GM18519 (cell line): ENCODE data around the gene ZFX.

ENCODE experiments used
- ATAC-seq: cut with Tn5 transposase; IDR thresholded peaks from one replicate; pipeline ENCODE4 v1.9.1; 2021; ENCODE audit warnings: mild to moderate bottlenecking, moderate library complexity; ENCODE audit not compliant: unreplicated experiment, low FRiP score

ZFX gene

DNA sequence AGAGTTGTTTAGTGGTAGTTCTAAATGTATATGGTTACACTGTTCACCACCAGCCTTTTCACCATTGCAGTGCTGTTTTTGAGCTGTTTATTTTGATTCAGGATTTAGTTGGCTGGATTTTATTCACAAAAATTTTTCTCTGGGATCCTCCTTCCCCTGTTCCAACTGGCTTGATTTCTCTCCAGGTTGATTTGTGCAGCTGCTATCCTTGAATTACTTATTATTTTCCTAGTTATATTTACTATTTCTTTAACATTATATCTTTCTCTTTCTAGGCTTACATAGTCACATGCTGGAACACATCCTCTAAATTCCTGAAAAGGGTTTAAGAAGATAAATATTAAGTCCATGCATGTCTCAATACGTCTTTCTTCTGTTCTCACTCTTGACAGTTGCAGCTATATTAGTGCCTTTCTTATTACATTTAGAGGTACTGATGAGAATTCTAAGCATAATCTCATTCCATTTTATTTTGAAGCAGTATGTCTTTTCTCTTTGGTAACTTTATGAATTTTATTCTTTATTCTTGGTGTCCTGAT is 82.2 kb downstream of the ZFX start:
- ATAC-seq, result no peak

DNA sequence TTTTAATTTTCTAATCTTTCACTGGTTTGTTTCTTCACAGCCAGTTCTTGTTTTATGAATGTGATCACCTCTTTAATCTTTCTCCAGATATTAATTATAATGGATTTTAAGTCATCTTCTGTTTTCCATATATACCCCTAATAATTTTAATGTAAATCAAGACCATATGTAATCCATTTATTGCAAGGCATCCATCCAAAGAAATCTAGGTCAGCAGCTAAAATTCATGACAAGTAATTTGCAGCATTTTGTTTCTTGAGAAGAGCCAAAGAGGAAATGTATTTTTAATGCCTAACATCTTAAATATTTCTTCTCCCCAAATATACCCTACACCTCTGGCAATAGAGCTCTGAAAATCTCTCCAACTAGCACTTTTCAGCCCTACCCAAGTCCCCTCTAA is 83.3 kb downstream of the ZFX start:
- ATAC-seq, result no peak

DNA sequence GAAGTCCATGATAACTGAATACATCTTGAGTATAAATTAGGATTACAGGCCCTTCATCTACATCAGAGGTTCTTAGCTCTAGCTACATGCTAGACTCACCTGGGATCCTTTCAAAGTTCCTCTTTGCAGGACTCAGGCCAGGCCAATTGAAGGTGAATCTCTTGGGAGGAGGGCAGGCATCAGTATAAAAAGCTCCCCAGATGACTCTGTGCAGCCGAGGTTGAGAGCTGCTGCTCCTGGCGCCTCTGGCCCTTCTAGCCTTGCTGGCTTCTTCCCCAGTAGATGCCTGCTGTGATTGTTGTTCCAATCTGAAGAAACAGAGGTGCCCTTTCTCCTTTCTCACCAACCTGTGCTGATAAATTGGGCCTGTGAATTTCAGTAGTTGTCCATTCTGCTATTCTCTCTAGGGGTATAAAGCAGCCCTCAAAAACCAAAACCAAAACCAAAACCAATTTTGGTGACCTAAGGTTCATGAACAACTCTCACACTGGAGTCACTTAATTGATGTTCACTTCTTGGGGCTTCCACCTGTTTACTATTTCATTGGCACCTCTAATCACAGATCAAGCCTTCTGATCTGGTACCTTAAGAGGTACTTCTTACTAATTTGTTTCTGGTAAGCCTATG is 85.7 kb downstream of the ZFX start:
- ATAC-seq, result no peak

DNA sequence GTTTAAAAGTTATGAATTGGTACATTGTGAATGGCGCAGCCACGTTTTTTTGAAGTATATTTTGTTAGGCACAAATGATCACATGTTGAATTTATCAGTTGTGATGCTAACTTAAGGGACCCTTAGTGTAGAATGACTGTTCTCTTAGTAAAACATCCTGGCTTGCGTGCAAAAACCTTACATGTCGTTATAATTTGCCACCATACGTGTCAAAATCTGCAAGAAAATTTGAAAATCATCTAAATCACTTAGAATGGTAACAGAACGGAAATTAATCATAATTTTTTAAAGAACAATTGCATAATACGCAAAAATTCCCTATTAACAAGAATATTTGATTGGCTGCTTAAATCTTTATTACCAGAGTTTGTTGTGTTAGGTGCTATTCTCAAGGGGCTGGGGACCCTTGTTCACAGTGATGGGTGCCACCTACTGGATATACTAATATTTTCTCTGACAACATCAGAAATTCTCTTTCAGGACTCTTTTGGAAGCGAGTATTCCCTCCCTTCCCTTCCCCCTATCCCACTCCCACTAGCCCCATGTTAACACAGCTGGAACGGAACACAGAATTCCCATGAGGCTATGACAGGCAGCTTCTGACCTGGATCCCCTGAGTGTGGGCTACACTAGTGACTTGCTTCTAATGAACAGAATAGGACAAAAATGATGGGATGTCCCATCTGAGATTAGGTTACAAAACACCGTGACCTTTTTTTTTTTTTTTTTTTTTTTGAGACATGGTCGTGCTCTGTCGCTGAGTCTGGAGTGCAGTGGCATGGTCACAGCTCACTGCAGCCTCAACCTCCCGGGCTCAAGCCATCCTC is 92.5 kb downstream of the ZFX start:
- no peak for ATAC-seq

DNA sequence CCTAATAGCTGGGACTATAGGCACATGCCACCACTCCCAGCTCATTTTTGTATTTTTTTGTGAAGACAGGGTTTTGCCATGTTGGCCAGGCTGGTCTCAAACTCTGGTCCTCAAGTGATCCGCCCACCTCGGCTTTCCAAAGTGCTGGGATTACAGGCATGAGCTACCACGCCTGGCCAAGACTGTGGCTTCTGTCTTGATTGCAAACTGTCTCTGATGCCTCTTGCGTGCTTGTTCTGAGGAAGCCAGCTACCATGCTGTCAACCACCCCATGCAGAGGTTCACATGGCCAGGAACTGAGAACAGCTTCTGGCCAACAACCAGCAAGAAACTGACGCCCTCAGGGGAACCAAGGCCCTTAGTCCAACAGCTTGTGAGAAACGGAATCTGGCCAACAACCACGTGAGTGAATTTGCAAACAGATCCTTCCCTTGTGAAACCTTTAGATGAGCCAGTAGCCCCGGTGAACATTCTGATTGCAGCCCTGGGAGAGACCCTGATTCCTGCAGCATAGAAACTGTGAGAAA is 93.2 kb downstream of the ZFX start:
- ATAC-seq, result peak; percentile 87

DNA sequence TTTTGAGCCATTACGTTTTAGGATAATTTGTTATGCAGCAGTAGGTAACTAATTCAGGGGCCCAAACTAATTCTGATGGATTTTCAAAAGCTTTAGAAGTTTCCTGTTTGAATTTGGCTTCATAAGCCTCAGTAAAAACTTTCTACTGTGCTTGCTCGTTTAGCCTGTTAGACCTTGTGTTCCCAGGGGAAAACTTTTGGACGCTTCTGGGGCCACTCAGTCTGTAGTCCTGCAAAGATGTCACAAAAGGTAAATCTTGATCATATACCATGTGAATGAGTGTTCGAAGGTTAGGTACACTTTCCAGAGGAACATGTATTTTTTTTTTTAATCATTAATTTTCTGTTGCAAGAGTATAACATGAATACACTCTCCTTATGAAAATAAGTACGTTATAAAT is 93.7 kb downstream of the ZFX start:
- ATAC-seq, result no peak

DNA sequence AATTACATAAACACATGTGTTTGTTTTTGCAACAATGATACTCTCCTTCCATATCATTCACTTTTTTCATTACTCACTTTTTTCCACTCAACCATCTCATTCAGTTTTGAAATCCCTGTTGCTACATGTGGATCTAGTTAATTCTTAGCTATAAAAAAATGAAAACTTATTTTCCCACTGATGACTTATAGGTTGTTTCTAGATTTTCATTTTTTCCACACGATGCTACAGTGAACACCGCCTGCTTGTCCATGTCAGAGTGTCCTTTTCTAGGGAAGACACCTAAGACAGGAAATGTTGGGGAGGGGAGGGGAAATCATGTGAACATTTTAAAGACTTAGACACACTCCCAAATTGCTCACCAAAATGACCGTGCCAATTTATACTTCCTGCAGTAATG is 94.2 kb downstream of the ZFX start:
- ATAC-seq, result no peak

DNA sequence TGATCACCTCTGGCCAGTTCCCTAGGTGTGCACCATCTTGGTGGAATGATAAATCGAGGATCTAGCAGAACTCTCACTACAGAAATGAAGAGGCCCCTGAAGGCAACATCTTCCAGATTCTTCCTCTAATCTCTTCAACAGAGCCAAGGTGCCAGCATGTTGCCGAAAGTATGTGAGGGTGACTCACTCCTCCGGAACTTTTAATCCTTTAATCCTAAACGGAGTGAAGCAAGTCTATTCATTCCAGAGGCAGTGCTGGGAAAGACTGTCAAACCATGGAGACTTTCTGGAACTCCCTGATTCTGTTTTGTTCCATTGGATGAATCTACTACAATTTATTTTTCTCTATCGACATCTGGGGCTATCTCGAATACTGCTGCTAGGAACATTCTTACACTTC is 95.7 kb downstream of the ZFX start:
- ATAC-seq, result no peak

DNA sequence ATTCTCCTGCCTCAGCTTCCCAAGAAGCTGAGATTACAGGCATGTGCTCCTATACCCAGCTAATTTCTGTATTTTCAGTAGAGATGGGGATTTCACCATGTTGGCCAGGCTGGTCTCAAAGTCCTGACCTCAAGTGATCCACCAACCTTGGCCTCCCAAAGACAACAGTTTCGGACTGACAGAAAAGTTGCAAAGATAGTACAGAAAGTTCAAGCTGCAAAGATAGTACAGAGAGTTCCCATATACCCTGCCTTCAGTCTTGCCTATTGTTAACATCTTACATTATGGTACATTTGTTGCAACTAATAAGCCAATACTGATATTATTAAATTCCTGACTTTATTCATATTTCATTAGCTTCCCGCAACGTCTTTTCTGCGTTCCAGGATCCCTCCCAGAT is 98.5 kb downstream of the ZFX start:
- no peak for ATAC-seq

DNA sequence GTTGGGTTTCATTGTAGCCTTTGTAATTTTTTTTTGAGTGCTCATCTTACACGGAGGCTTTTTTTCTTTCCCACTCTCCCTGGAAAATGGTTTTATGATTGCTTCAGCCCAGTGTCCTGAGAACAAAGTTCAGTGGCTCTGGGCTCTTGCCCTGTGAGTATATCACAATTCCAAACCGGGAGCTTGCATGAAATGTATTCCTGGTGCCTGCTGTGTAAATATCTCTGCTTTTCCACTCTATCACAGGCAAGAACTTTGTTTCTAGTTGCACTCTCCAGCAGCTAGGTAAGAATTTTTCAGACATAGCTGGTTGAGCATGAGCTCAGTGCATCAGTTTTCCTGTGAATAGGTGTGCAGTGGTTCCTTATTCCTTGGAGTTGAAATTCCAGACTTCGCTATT is 103.5 kb downstream of the ZFX start:
- no peak for ATAC-seq

DNA sequence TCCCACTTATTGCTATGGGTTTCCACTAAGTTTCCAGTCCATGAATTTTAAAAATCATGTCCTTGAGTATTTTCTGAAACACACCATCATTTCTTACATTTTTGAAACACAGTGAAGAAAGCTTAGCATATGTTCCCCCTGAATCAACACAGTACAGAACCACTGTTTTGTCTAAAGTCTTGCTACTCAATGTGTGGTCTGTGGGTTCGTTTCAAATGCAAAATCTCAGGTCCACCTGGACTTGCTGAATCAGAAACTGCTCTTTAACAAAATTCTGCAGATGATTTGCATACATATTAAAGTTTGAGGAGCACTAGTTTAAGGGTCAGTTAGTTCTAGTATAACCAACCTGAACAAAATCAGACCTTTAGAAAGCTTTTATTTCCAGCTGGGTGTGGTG is 103.9 kb downstream of the ZFX start:
- no peak for ATAC-seq

DNA sequence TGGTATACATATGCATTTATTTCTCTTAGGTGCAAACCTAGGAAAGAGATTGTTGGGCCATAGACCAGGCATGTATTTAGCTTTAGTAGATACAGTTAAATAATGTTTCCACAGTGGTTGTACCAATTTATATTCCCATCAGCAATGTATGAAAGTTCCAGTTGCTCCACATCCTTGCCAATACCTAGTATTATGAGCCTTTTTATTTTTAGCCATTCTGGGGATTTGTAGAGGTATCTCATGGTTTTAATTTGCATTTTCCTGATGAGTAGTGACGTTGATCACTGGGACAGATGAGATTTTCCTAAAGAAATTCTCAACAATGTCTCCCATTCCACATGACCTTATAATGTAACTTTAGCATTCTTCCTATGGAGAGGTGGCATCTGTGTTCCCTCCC is 107.5 kb downstream of the ZFX start:
- ATAC-seq, result no peak

DNA sequence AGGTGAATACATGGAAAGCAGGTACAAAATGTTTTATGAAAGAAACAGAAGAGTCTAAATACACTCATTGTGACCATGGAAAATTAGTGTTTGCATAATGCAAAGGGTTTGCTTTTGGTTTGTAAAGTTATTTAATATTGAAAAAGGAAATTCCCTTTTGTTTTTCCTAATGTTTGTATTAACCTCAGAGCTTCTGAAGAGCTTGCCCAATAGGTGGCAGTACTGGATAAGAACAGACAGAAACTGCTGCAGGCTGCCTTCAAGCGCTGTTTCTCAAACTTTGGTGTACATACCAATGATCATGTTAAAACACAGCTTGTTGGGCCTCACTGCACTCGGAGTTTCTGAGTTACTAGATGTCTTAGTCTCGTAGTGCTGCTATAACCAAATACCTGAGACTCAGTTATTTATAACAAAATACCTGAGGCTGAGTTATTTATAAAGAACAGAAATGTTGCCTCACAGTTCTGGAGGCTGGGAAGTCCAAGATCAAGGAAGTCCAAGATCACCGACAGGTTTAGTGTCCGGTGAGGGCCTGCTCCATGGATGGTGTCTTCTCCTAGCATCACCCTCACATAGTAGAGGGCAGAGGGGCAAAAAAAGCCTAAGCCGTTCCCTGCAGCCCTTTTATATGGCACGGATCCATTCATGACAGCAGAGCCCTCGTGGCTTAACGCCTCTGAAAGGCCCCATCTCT is 110.2 kb downstream of the ZFX start:
- ATAC-seq, result no peak

DNA sequence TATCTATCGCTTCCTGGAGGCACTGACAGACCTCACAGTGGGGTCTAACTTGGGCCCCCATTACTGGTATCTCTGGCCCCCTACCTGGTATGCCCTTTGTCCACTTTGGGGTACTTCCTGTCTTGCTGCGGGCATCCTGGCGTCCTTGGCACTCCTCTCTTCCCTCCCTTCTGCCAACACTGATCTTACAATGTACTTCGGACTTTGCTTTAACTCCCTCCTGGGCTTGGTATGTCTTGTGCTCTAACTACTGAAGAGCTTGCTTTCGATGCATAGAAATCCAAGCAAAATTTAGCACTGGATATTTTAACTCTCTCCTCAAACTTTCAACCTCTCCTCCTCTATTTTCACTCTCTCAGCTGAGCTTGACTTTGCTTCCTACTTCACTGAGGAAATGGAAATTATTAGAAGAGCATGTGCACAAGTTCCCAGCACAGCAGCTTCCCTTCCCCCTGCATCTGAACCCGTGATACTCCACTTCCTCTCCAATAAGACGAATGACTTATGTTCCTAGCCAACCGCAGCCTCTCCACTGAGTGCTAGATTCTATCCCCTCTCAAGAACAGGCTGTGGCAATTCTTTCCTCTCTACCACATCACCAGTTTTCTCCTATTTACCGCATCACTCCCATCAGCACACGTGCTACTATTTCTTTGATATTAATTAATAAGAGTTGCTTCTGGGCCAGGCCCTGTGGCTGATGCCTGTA is 111.5 kb downstream of the ZFX start:
- ATAC-seq, result no peak

DNA sequence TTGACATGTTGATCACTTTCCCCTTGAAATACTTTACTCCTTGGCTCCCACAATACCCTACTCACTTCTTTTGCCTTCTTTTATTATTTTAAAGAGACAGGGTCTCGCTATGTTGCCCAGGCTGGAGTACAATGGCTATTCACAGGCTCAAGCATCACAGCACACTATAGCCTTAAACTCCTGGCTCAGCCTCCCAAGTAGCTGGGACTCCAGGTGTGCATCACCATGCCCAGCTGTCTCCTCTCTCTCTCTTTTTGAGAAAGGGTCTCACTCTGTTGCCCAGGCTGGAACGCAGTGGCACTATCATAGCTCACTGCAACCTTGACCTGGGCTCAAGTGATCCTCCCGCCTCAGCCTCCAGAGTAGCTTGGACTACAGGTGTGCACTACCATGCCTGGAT is 112.8 kb downstream of the ZFX start:
- ATAC-seq, result no peak

DNA sequence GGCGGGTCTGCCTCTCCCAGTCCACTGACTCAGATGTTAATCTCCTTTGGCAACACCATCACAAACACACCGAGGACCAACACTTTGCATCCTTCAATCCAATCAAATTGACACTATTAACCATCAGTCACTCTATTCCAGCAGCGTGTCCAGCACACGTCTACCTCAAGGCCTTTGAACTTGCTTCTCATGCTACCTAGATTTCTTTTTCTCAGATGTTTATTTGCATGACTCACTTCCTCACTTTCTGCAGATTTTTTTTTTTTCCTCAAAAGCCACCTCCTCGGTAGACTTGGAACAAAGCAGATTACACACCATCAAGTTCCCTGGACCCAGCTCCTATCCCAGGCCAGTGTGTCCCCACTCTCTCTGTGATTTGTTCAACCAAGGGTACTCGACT is 114.9 kb downstream of the ZFX start:
- ATAC-seq, result no peak
